Stimulated activated naive CD8-positive, alpha-beta T cell treated with anti-CD3 and anti-CD28 coated beads, Interleukin-15, Interleukin-2, amounts not matched to agents 100 U/mL and 50 U/mL, for 24 hours (primary cell): ENCODE data around the gene HEXD.
"Not testable (repeated sequence)": the region's sequence is repeated elsewhere in the genome, so short reads cannot be mapped to it uniquely, and the experiment has no call there.

Source experiments
- ATAC-seq: fragments of 150-1000 bp; cut with Tn5 transposase; one replicate; pipeline ENCODE4 v1.10.0; 2021
- DNase-seq: peaks from one replicate; pipeline ENCODE4 v3.0.0; 2021

The HEXD gene

GRCh38 chr17:82418001-82418986, at the start of gene HEXD, which contains the start of gene OGFOD3:
Gene HEXD, plus strand, starts transcription at chr17:82418347. Its CDS starts 1,453 bp downstream, at chr17:82419800.
Gene OGFOD3, minus strand, starts transcription at chr17:82418586. Its CDS starts 101 bp downstream, at chr17:82418485.
- peak; percentile 94 for ATAC-seq
- DNase-seq, result peak; percentile 87

- no peak for DNase-seq
- ATAC-seq, result no peak
Measured at GRCh38 chr17:82369211-82369610, 48.9 kb upstream of the HEXD start.

- no peak for DNase-seq
Measured at GRCh38 chr17:82370471-82371332, 47.4 kb upstream of the HEXD start.

GRCh38 chr17:82371333-82372248, 46.6 kb upstream of the HEXD start, which contains the start of gene UTS2R:
Gene UTS2R, plus strand, starts transcription at chr17:82371765. Its CDS starts 2,560 bp downstream, at chr17:82374325.
- ATAC-seq (no peak), DNase-seq (no peak)

More at GRCh38 chr17:82370471-82371332, 47.4 kb upstream of the HEXD start:
- ATAC-seq, result no peak

GRCh38 chr17:82372249-82373071, 45.7 kb upstream of the HEXD start:
- DNase-seq (no peak), ATAC-seq (no peak)

GRCh38 chr17:82373072-82373452, 45.1 kb upstream of the HEXD start:
- ATAC-seq, DNase-seq: not testable (repeated sequence)

GRCh38 chr17:82373731-82374625, 44.2 kb upstream of the HEXD start:
- DNase-seq (no peak), ATAC-seq (no peak)

GRCh38 chr17:82374626-82375331, 43.4 kb upstream of the HEXD start:
- ATAC-seq, result no peak

GRCh38 chr17:82375359-82376041, 42.6 kb upstream of the HEXD start:
- ATAC-seq, result no peak

More at GRCh38 chr17:82374626-82375331, 43.4 kb upstream of the HEXD start:
- DNase-seq, result no peak

GRCh38 chr17:82376042-82376730, 42.0 kb upstream of the HEXD start:
- ATAC-seq (no peak), DNase-seq (no peak)

More at GRCh38 chr17:82375359-82376041, 42.6 kb upstream of the HEXD start:
- DNase-seq, result no peak

GRCh38 chr17:82377294-82377693, 40.9 kb upstream of the HEXD start:
- not testable (repeated sequence) for DNase-seq, ATAC-seq

GRCh38 chr17:82377924-82378740, 40.0 kb upstream of the HEXD start:
- no peak for ATAC-seq
- no peak for DNase-seq

- DNase-seq (no peak), ATAC-seq (no peak)
Measured at GRCh38 chr17:82378741-82379021, 39.5 kb upstream of the HEXD start.

GRCh38 chr17:82380860-82381702, 37.1 kb upstream of the HEXD start:
- no peak for ATAC-seq
- DNase-seq, result no peak

GRCh38 chr17:82381703-82382009, 36.5 kb upstream of the HEXD start:
- DNase-seq, ATAC-seq: not testable (repeated sequence)
